22Rv1 (cell line): ENCODE results near the gene MED27.

Experiments
- CTCF ChIP-seq: fragments of 450-650 bp; IDR thresholded peaks from 2 replicates; pipeline ENCODE4 v1.5.1; 2017; ENCODE audit warnings: mild to moderate bottlenecking
- ZFX ChIP-seq: fragments of 450-650 bp; IDR thresholded peaks from 2 replicates; pipeline ENCODE4 v1.6.1; 2017; ENCODE audit warnings: antibody characterized with exemption, borderline replicate concordance

GRCh38 chr9:131915181-131915580 lies 164.5 kb downstream of the MED27 start:
- TF ChIP-seq CTCF: no peak
- no peak for TF ChIP-seq ZFX
